ENCODE measurements around the gene PTPN22.
A peak's percentile ranks its signal among the peaks of the same experiment; 100 is the strongest.

PTPN22 gene

GRCh38 chr1:113874012-113874879 lies 2.7 kb upstream of the PTPN22 start:
- no peaks in the 10 kb centered on the region for H3K36me3 ChIP-seq
- TF ChIP-seq CTCF (IDR thresholded peaks at IDR 0.05; ENCODE audit: low read depth, low read length): peak; percentile 52
- DNase-seq: peak; percentile 16
- H3K9me3 ChIP-seq (ENCODE audit: severe bottlenecking): no peaks in the 10 kb centered on the region
- no peak overlapping the region for H3K4me3 ChIP-seq (ENCODE audit: low read depth, low read length)
- no peaks in the 10 kb centered on the region for H3K27me3 ChIP-seq (ENCODE audit: insufficient read depth, low read depth, severe bottlenecking)
- H3K27ac ChIP-seq: no peak overlapping the region

- H3K36me3 ChIP-seq: no peaks in the 10 kb centered on the region
- H3K9me3 ChIP-seq (ENCODE audit: severe bottlenecking): no peaks in the 10 kb centered on the region
- TF ChIP-seq CTCF (IDR thresholded peaks at IDR 0.05; ENCODE audit: low read depth, low read length): no peak
- DNase-seq: no peak
- H3K27me3 ChIP-seq (ENCODE audit: insufficient read depth, low read depth, severe bottlenecking): no peaks in the 10 kb centered on the region
- no peak overlapping the region for H3K27ac ChIP-seq
- H3K4me3 ChIP-seq (ENCODE audit: low read depth, low read length): no peak overlapping the region
Measured at GRCh38 chr1:113872219-113872935, 865 bp upstream of the PTPN22 start.

GRCh38 chr1:113870778-113871177 lies 734 bp downstream of the PTPN22 start:
- Histone ChIP-seq H3K27ac (no peak overlapping the region), H3K27me3 (ENCODE audit: insufficient read depth, low read depth, severe bottlenecking) (no peaks in the 10 kb centered on the region), H3K4me3 (ENCODE audit: low read depth, low read length) (no peak overlapping the region), H3K36me3 (no peaks in the 10 kb centered on the region), H3K9me3 (ENCODE audit: severe bottlenecking) (no peaks in the 10 kb centered on the region)
- no peak for DNase-seq
- TF ChIP-seq CTCF (IDR thresholded peaks at IDR 0.05; ENCODE audit: low read depth, low read length): no peak

- Histone ChIP-seq H3K27ac (no peak overlapping the region), H3K9me3 (ENCODE audit: severe bottlenecking) (no peaks in the 10 kb centered on the region), H3K4me3 (ENCODE audit: low read depth, low read length) (no peak overlapping the region), H3K36me3 (no peaks in the 10 kb centered on the region), H3K27me3 (ENCODE audit: insufficient read depth, low read depth, severe bottlenecking) (no peaks in the 10 kb centered on the region)
- TF ChIP-seq CTCF (IDR thresholded peaks at IDR 0.05; ENCODE audit: low read depth, low read length): no peak
- DNase-seq: no peak
Measured at GRCh38 chr1:113868387-113869083, 3.0 kb downstream of the PTPN22 start.

GRCh38 chr1:113861641-113862040 lies 9.9 kb downstream of the PTPN22 start:
- Histone ChIP-seq H3K4me3 (ENCODE audit: low read depth, low read length) (no peak overlapping the region), H3K27ac (no peak overlapping the region), H3K9me3 (ENCODE audit: severe bottlenecking) (no peaks in the 10 kb centered on the region), H3K36me3 (no peaks in the 10 kb centered on the region), H3K27me3 (ENCODE audit: insufficient read depth, low read depth, severe bottlenecking) (no peaks in the 10 kb centered on the region)
- DNase-seq: no peak
- TF ChIP-seq CTCF (IDR thresholded peaks at IDR 0.05; ENCODE audit: low read depth, low read length): no peak

All from WERI-Rb-1 (cell line).